GM12873 (cell line): ENCODE results near the gene PTTG1.

Experiments used
- TF ChIP-seq, protein P1 (sequence below): IDR thresholded peaks from 2 replicates; pipeline ENCODE4 v1.5.1; 2012; ENCODE audit warnings: low read depth, mild to moderate bottlenecking, moderate library complexity, low read length, control low read depth; ENCODE audit not compliant: insufficient read depth; ENCODE audit errors: missing control alignments

Gene PTTG1

DNA sequence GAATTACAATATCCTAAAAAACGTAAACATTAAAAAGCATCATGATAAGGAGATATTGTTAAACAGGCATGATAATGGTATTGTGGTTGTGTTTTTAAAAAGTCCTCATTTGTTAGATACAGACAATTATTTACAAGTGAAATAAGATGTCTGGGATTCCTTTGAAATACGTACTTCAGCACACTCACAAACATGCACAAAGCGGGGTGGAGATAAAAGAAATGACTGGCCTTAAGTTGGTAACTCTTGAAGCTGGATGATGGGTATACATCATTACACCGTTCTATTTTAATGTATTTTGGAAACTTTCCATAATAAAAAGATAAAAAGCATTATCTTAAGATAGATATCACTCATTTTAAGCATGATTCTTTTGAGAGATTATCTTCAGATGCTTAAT is 22.8 kb upstream of the PTTG1 start:
- TF ChIP-seq, protein P1, sequence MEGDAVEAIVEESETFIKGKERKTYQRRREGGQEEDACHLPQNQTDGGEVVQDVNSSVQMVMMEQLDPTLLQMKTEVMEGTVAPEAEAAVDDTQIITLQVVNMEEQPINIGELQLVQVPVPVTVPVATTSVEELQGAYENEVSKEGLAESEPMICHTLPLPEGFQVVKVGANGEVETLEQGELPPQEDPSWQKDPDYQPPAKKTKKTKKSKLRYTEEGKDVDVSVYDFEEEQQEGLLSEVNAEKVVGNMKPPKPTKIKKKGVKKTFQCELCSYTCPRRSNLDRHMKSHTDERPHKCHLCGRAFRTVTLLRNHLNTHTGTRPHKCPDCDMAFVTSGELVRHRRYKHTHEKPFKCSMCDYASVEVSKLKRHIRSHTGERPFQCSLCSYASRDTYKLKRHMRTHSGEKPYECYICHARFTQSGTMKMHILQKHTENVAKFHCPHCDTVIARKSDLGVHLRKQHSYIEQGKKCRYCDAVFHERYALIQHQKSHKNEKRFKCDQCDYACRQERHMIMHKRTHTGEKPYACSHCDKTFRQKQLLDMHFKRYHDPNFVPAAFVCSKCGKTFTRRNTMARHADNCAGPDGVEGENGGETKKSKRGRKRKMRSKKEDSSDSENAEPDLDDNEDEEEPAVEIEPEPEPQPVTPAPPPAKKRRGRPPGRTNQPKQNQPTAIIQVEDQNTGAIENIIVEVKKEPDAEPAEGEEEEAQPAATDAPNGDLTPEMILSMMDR = no peak

DNA sequence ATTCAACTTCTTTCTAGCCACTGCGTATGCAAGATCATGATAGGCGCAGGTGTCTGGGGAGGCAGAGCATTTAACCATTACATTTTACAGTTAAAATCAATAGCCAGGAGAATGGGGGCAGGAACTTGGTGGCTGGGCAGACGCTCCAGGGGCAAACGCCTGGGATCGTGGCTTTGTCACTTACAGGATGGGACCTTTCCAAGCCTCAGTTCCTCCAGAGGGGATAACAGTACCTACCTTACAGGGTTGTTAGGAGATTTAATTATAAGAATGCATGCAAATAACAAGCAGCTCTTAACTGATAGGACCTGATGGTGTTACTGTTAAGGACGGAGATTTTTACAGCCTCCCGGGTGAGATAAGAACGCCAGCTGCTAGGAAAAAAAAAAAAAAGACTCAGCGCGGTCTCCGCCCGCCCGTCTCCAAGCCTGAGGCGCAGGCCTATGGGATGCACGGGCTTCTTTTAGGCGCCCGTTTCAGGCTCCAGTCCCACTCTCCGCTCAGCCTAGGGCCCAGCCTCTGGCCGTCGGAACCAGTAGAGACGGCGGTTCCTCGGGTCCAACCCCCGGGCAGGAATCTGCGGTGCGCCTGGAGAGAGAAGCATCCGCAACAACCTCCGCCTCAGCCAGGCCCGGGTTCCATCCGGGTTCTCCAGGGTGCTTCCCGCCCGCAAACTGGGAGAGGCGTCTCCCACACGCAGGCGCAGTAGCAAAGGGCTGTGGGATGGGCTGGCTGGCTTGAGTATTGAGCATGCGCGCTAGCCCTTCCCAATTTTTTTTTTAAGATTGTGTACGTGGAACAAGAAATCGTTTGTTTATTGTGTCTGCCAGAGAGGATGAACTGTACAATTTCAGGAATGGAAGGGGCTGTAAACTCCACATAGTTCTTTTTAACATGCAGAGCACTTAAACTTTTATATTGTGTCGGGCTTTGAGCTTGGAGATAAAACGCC is 22.0 kb upstream of the PTTG1 start, which contains the start of gene FAM200C:
TSS of gene FAM200C (minus strand) at position 653 of the 952 bp plus-strand sequence. CDS start 4,564 bp downstream, outside the sequence.
- TF ChIP-seq, protein P1 = no peak

DNA sequence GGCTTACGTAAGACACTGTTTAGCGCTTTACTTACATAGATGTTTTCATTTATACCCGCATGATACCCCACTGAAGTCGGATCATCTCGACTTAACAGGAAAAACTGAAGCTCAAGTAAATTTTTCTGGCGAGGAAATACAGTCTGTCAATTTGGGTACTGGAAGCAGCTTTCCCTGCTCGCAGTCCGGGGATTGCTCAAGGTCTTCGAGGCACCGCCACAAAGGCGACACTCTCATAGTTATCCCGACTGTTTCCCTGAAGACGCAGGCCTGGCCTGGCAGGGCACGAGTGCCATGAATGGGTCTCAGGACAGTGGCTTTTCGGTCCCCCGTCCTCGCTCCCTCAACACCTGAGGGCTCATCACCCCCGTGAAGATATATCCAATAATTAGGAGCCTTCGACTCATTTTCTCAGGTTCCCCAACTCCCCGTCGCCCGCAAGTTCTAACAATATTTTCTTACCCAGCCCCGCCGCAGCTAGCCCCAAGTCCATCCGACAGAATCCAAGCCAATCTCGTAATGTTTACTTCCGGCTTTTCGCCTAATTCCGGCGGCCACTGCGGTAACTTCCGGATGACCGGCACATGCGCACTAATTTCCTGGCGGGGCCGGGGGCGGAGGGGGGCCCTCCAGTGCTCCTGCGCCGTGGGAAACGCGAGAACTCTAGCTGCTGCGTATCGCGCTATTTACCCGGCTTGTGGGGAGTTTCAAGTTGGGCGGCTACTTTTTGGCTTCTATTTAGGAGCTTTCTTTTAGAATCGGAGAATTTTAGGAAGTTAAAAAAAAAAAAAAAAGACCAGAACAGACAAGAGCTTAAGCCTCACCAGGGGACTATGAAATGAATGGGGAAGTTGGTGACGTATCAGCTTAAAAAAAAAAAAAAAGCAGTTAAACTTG is 2.8 kb upstream of the PTTG1 start, which contains the start of gene SLU7:
TSS of gene SLU7 (minus strand) at position 521 of the 897 bp plus-strand sequence. CDS start 3,787 bp downstream, outside the sequence.
- TF ChIP-seq, protein P1 = no peak

DNA sequence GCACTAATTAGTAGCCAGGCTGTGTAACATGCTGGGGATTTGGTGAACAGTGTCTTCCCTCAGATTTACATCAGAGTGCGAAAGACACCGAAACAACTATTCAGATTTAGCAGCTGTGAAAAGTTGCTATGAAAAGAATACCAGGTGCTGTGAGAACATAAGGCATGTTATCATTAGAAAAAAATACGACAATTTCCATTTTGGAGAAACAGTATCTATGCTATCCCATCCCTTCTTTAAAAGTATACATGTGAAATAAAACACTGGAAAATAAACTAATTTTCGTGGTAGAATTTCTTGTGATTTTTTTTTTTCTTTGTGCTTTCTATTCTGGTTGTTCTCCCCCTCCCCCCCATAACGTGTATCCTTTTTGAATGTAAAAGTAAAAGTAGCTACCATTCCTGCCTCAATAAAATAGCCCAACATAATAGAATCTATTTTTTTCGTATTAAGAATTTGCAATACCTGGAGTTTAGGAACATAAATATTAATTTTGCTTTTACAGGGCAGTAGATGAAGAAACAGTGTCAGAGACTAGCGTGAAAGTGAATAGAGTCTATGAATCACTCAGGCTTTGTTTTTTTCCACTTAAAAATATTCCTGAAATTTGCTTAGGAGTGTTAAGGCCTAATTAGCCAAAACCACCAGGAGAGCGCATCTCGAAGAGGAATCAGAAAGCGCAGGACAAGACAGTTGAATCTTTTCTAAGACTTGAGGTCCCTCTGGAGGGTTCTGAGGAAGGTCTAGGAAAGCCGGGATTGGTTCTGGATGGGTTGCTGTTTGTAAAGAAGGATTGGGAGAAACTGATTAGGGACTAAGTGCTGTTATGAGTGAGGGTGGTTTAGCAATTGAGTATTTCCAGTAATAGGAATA is 2.0 kb upstream of the PTTG1 start:
- TF ChIP-seq, protein P1 = no peak

DNA sequence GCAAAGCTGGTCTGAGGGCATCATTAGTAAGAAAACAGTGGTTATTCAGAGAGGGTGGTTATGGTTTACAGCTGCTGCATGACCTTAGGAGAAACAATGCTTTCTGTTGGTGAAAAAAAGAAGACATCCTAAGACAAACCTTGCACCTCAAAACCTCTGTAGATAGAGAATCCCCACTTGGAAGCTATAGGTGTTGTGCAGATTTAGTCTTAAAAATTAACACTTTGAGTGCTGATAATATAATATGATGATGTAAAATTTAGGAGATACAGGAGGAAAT is 1.4 kb upstream of the PTTG1 start:
- TF ChIP-seq, protein P1 = no peak

DNA sequence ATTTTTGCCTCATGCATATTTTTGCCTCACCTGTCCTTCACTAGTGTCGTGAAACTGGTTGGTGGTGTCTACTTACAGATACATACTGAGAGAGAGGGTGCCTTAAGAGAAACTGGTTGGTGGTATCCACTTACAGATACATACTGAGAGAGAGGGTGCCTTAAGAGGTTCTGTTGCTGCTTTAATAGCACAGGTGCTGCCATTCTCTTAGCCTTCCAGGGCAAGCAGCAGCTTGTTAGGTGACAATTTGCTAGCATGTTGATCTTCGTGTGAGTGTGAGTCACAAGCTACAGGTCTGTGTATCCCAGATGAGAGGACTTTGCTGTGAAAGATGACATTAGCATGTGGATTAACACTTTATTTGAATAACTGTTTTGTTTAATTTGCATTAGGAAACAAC is 1.4 kb downstream of the PTTG1 start:
- TF ChIP-seq, protein P1 = no peak
